Activated T-cell treated with anti-CD3 and anti-CD28 coated beads for 1 hour (primary cell): Measurements from ENCODE around the gene ZNF607.
"Not testable (repeated sequence)": the region's sequence is repeated elsewhere in the genome, so short reads cannot be mapped to it uniquely, and the experiment has no call there.

ENCODE experiments used
- DNase-seq: peaks from one replicate; pipeline ENCODE4 v3.0.0-alpha.2; 2020; ENCODE audit warnings: low read depth

The ZNF607 gene

DNA sequence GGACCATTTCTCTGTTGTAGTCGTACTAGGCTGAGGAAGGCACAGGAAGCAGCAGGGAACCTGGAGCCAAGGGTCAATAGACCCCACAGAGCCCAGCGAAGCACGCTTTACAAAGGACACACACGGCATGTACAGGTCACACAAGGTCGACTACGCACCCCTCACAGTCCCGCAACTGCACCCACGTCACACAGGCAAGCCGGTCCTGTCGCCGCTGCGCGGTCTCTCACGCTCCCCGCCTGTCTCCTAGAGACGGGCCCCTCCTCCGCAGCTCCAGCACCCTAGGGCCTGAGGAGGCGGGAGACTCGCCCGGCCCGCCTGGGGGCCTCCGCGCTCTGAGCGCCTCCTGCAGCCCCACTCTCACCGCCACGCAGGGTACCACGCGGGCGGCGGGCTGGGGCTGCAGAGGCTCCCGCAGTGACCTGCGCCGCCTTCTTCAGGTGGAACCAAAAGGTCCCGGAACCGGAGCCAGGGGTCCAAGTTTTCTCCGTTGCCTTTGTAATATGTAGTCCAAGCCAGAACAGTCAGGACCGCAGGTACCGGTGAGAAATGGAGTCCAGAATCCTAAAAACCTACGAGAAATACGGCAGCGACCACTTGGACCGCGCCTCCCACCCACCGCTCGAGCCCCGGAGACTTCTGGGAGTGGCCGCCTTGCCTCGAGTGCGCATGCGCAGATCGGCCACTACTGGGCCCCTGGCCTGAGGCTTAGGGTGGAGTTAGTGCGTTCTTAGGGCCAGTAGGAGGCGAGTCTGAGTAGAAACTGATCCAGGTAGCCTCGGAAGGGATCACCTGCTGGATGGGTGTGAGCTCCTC is at the start of gene ZNF607:
ZNF607 (minus strand) TSS at position 651 of the 816 bp plus-strand sequence. CDS start 8,143 bp downstream, outside the sequence.
- DNase-seq, result peak; percentile 71

DNA sequence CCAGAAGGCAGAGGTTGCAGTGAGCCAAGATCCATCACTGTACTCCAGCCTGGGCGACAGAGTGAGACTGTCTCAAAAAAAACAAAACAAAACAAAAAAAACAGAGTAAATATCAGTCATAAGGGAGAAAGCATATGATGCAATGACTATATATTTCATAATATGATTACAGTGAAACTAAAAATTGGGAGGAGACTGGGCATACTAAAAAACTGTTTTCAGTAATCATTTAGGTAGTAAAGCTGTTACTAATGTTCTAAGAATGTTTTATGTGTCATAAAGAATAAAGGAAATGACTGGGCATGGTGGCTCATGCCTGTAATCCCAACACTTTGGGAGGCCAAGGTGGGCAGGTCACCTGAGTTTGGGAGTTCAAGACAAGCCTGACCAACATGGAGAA is 43.9 kb upstream of the ZNF607 start:
- no peak for DNase-seq

DNA sequence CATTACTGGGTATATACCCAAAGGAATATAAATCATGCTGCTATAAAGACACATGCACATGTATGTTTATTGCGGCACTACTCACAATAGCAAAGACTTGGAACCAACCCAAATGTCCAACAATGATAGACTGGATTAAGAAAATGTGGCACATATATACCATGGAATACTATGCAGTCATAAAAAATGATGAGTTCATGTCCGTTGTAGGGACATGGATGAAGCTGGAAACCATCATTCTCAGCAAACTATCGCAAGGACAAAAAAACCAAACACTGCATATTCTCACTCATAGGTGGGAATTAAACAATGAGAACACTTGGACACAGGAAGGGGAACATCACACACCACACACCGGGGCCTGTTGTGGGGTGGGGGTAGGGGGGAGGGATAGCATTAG is 38.1 kb upstream of the ZNF607 start:
- DNase-seq, result not testable (repeated sequence)

DNA sequence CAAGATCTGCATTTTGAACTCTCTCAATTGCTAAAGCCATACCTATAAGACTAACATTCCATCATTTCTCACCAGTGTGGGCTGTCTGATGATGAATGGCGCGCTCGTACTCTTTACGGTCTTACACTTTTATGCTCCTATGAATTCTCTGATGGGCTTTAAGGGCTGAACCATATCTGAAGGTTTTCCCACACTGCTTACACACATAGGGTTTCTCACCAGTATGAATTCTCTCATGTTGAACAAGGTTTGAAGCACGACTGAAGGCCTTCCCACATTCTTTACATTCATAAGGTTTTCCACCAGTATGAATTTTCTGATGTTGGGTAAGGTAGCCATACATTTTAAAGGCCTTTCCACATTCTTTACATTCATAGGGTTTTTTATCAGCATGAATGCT is 18.8 kb upstream of the ZNF607 start:
- no peak for DNase-seq

DNA sequence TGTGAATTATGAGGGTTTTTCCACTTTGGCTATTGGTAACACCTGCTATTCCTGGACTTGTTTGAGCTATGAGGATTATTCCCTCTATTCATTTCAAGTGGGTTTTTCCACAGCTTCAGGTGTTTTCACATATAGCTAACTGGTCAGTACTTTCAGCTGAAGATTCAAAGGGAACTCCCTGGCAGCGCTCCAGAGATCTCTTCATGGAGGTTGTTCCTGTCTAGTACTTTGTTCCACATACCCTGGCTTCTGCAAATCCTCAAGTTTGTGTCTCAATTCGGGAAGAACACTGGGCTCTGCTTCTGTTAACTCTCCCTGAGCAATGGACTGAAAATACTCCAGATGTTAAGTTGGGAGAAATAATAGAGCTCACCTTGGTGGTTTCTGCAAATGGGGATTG is 5.6 kb upstream of the ZNF607 start:
- DNase-seq, result no peak

DNA sequence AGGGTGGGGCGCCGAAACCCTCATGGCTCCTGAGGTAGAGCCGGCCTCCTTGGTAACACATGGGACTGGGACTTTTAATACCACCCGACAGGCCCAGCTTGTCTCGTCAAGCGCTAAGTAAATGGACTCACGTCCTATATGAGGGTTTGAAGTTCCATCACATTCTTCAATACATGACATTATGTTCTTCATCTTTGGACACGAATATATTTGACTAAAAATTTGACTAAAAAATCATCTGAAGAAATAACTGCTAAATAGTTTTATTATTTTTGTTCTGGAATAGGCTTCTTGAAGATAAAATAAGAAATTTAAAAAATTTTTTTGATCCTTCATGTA is 335 bp upstream of the ZNF607 start:
- DNase-seq, result no peak

DNA sequence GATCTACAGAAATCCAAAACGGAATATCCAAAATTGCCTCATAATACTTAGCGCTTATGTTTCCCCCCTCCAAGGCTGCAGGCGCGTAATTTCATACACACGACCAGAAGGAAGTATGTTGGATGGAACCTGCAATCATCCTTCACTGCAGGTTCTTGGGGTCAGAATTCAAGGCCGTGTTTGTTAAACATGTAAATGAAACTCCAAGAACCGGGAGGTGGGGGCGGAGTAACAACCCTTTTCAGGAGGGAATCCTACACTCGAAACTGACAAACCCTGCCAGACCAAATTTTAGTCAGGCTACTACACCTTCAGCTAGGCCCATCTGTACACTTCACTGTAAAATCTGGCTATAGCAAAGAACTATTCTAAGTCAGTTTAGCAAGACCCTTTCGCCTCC is 1.3 kb downstream of the ZNF607 start:
- no peak for DNase-seq

DNA sequence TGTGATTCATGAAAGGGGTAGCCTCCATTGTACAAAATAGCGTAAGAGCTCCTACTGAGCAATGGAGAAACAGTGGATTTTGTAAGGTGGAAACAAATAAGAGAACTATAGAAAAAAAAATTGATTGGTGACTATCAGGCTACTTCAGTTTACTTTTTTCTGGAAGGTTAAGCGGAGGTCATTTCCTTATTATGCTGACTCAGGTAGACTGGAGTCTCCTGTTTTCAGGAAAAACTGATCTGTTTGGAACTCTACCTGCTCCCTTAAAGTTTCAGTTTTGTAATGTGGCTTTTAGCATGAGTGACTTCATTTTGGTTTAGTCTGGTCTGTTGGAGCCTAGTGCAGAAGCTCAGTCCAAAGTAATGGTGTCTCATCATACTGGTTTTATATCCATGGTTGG is 3.4 kb downstream of the ZNF607 start:
- DNase-seq, result no peak

DNA sequence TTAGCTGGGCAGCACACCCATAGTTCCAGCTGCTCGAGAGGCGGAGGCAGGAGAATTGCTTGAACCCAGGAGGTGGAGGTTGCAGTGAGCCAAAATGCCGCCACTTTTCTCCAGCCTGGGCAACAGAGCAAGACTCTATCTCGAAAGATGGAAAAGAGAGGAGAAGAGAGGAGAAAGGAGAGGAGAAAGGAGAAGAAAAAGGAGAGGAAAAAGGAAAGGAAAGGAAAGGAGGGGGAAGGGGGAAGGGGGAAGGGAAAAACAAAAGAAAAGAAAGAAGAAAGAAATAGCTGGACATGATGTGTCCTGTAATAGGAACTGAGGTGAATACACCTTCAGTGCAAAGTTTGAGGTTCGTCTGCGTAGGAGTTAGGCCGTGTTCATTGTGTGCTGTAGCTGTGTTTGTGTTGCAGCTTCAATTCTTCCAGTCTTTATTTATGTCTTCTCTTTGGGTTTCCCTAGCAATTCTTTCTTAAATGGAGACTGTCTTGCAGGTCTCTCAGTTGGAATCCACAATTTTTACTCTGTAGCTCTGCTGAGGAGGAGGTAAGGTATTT is 13.4 kb downstream of the ZNF607 start:
- no peak for DNase-seq

DNA sequence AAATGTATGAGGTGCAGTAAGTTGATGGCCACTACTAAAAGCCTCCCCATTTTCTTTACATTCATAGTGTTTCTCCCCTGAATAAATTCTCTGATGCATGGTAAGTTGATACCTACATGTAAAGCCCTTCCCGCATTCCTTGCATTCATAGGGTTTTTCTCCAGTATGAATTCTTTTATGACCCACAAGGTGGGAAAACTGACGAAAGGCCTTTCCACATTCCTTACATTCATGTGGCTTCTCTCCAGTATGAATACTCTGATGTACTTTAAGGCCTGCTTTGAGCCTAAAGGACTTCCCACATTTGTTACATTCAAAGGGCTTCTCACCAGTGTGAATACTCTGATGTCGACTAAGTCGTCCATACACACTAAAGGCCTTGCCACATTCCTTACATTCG is 20.5 kb downstream of the ZNF607 start:
- DNase-seq, result no peak

DNA sequence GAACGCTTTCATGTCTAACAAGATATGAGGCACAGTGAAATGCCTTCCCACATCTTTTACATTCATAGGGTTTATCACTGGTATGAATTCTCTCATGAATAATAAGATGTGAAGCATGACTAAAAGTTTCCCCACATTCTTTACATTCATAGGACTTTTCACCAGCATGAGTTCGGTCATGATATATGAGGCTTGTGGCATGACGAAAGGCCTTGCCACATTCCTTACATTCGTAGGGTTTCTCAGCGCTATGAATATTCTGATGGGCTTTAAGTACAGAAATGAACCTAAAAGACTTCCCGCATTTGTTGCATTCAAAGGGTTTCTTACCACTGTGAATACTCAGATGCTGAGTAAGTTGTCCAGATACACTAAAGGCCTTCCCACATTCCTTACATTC is 21.3 kb downstream of the ZNF607 start:
- DNase-seq, result no peak

DNA sequence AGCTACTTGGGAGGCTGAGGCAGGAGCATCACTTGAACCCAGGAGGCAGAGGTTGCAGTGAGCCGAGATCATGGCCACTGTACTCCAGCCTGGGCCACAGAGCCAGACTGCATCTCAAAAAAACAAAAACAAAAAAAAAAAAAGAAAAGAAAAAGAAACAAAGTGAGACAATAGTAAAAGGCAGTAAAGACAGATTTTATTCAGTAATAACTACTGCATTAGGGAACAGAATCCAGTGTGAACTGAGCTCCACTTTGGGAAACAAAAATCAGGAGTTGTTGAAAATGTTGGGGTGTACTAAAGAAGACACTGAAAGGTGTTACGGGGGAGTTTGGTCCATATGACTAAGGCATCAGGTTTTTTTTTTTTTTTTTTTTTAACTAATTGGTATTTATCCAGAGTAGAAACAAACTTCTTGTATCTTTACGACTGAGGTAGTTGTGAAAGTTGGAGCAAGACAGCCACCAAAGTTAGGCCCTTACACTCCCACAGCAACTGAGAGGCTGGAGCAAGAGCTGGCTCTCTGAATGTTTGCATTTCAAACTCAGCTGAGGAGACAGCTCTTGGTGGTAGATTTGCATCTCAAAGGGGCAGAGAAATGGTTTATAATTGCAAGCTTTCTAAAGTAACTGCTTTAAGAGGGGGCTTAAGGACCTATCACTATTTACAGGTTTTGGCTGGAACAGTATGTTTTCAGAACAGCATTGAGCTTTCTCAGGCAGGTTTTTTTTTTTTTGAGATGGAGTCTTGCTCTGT is 24.2 kb downstream of the ZNF607 start:
- no peak for DNase-seq

DNA sequence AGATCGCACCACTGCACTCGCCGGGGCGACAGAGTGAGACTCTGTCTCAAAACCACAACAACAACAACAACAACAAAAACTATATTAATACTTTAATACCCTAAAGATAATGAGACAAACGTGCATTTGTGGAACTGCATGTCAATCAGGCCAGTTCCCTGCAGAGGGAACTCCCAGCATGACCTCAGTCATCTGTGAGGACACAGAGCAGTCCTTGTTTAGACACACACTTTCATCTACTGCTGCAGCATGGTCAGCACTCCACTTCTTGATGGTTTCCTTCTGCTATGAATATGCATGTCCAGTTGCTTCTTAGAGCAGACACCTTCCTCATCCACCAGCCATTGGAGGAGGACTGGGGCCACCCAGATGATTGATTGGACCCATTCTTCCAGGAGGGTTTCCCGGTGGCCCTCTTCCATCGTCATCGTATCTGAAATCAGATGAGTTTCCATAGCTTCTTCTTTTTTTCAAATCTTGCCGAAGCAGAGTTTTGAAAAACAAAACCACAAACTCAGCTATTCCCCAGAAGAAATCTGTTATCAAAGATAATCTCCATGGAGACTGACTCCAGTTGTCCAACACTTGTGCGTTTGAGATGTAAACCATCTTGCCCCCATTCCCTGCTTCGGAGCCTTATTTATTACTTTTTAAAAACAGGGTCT is 26.5 kb downstream of the ZNF607 start:
- no peak for DNase-seq

DNA sequence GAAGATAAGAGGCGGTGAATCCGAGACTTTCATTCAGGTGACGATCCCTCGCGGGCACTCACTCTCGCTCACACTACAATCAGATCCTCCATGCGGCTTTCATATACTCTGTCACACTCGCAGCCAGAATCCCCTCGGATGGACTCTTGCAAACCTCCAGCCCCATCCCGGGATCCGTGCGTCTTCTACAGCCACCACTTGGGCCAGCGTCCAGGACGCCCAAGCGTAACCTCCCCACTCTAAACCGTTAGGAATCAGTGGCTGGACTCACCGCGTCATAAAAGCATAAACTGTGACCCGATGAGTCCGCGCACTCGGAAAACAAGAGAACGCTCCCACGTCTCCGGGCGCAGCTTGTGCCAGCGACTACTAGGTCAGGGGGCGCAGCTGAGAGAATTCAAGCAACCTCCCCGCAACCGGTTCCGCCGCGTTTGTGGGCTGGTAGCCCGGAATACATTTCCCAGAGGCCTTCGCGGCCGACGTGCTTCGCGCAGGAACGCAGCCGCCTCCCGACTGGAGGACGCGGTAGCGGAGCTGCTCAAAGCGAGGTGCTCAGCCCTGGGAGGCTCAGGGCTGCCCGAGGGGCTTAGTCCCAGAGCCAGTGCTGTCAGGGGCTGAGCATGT is 27.6 kb downstream of the ZNF607 start:
- peak; percentile 67 for DNase-seq

DNA sequence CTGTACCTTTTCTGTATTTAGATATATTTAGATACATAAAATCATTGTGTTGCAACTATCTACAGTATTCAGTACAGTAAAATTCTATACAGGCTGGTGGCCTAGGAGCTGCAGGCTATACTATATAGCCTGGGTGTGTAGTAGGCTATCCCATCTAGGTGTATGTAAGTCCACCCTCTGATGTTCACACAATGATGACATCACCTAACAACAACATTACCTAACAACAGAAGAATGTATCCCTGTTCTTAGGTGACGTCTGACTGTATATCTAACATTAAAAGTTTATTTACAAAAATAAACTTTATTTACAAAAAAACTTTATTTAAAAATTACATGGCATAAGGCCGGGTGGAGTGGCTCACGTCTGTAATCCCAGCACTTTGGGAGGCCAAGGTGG is 36.0 kb downstream of the ZNF607 start:
- DNase-seq, result no peak

DNA sequence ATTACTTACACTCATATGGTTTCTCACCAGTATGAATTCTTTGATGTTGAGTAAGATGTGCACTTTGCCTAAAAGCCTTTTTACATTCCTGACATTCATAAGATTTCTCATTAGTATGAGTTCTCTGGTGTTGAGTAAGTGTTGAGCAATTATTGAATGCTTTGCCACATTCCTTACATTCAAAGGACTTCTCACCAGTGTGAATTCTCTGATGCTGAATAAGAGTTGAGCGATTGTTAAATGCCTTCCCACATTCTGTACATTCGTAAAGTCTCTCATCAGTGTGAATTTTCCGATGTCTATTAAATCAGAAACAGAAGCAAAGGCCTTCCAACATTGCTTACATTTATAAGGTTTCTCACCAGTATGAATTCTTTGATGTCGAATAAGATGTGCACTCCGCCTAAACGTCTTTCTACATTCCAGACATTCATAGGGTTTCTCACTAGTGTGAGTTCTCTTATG is 50.1 kb downstream of the ZNF607 start:
- DNase-seq, result no peak

DNA sequence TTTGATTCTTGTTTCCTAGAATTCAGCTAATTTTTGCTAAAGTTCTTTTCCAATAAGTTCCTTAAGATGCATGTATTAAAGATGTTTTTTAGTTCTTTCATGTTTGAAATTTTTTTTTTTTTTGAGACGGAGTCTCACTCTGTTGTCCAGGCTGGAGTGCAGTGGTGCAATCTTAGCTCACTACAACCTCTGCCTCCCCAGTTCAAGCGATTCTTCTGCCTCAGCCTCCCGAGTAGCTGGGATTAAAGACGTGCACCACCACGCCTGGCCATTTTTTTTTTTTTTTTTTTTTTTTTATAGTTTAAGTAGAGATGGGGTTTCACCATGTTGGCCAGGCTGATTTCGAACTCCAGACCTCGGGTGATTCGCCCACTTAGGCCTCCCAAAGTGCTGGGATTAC is 62.4 kb downstream of the ZNF607 start:
- not testable (repeated sequence) for DNase-seq

DNA sequence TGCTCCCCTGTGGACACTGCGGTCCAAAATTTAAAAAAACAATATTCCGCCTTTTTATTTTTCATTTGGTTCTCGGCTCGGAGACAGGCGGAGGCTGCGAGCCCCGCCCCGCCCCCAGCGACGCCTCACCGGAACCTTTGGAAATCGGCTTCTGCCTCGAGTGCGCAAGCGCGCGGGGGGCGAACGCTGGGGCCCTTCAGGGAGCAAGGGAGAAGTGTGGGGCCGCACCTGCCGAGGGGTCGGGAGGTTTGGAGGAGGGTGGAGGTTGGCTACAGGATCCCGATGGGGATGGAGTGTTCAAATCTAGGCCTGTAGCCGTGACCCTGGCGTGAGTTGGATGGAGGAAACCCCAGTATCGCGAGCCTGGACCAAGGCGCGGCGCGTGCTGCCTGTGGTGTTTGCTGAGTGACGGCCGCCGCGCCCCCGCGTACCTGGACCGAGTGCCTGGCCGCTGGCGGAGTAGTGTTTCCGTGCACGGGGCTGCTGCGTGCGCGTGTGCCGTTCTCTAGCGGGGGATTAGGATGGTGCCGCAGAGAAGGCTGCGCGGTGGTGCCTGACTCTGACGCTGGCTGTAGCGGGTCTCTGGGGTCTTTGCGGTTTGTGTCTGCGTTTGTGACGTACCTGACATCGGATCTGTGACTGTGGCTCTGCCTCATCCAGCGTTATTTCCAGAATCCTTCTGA is 63.7 kb downstream of the ZNF607 start:
- DNase-seq, result peak; percentile 82

DNA sequence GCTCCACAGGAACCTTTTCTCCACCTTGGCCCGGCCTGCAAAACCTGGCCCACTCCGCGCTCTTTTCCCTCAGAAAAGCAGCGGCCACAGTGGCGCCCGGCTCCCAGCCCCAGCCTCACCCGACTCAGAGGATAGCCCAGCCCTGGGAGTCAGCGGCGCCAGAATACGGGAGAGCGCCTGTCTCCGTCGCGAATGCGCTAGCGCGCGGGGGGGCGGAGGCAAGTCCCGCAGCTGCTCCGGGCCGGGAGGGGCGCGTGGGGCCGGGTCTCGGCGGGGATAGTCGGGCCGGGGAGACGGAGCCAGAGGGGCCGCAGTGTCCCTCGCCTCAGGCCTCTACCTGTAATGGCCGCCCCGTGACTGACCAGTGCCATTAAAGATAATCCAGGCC is 64.3 kb downstream of the ZNF607 start, which contains the start of gene ZFP30:
ZFP30 (minus strand) TSS at position 165 of the 388 bp plus-strand sequence. CDS start 7,643 bp downstream, outside the sequence.
- peak; percentile 65 for DNase-seq

DNA sequence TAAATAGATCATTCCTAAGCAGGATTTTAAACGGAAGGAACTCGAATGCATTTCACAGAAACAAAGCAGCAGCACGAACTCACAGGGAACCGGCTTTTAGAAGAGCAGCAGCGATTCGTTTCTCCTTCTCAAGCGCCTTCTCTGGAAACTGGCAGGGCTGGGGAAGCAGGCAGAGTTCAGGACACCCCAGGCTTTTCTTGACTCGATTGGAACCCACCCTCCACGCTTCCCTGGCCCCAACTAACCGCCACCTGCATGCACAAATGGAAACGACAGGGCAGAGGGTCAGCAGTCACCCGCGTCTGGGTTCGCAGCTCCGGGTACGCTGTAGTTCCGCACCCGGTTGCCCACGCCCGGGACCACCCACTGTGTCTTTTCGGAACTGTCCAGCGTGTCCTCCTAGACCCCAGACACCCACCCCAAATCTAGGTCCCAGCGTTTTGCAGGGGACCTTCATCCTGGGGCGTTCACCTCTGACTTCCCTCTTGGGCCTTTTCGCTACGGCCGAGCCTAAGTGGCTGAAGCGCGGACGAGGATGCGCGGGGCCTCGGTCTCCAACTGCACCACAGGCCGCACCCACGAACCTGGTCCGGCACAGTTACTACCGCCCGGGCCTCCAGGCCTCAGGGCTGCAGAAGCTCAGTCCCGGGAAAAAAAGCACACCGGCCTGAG is 64.8 kb downstream of the ZNF607 start:
- peak; percentile 0 for DNase-seq

DNA sequence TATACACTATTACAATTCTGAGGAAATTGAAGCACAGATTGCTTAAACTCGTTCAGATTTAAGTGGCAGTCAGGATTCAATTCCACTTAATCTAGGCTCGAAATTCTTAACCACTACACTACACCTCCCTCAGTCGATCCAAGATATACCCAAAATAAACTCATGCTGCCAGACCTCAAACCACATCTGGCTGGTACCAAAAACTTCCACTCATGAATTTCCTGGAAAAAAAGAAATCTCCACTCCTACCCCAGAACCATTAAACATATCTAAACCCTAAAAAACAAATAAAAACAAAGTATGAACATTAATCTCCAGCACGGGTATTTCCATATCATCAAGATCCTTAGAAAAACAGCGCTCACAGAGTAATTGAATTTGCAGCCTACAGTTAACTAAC is 65.4 kb downstream of the ZNF607 start:
- DNase-seq, result no peak
